GM12878 (cell line): Measurements from ENCODE around the gene MED25. TPM values are rescaled to one million over a fixed set of nuclear protein-coding genes. Genes with fewer than 3 reads are reported as not detected.

ENCODE experiments used
- ATAC-seq: fragments of 200-7000 bp; cut with Tn5 transposase; 3 replicates; pipeline ENCODE4 v1.9.1; 2020; ENCODE audit warnings: mild to moderate bottlenecking, moderate library complexity
- BruUV-seq: library from RNA; stranded (reverse); fragments of 400-500 nt; replicated peaks from 2 replicates; lab custom pipeline; 2021; lab: Mats Ljungman, UMichigan
- CTCF ChIA-PET: fragments of 300-600 bp; sonication (Branson Sonifier 250); formaldehyde crosslinking; extraction: SDS; loops from one replicate; lab custom pipeline; 2021; ENCODE audit warnings: inconsistent platforms; lab: Yijun Ruan, JAX
- POLR2A ChIA-PET: fragments of 350-600 bp; formaldehyde crosslinking; extraction: SDS; loops from one replicate; lab custom pipeline; 2021; ENCODE audit warnings: inconsistent platforms; lab: Charles Lee
- RAD21 ChIA-PET: fragments of 300-600 bp; sonication (Branson Sonifier 250); formaldehyde crosslinking; loops from one replicate; lab custom pipeline; 2023; ENCODE audit warnings: antibody characterized with exemption; ENCODE audit not compliant: unreplicated experiment; lab: Charles Lee
- SMC1A ChIA-PET: fragments of 300-600 bp; sonication (Branson Sonifier 250); formaldehyde crosslinking; loops from one replicate; lab custom pipeline; 2023; ENCODE audit not compliant: unreplicated experiment, uncharacterized antibody; lab: Charles Lee
- DNase-seq: peaks from one replicate; pipeline ENCODE4 v3.0.0-alpha.2; 2011; ENCODE audit warnings: low read depth, low spot score
- FAIRE-seq: peaks from 3 replicates; lab custom pipeline; 2011; peaks lifted over from hg19 to GRCh38; lab: Jason Lieb, UNC
- H2AFZ ChIP-seq: 2 replicates; pipeline ENCODE4 v1.6.0; 2011; ENCODE audit warnings: low read depth, low read length, control low read depth; ENCODE audit not compliant: control insufficient read depth
- H3K27ac ChIP-seq: 2 replicates; pipeline ENCODE4 v1.5.1; 2011; ENCODE audit warnings: control low read depth; ENCODE audit not compliant: control insufficient read depth, insufficient read depth
- H3K27me3 ChIP-seq, 2 experiments: replicated peaks in 1 of 2; 2 replicates each; pipeline versions ENCODE4 v1.6.0 to v1.6.1; 2011; ENCODE audit warnings: low read length in 1 of 2; ENCODE audit not compliant: control insufficient read depth in 2 of 2, insufficient read depth in 2 of 2
- H3K36me3 ChIP-seq, 2 experiments: 2 replicates each; pipeline ENCODE4 v1.5.1; 2011; ENCODE audit warnings: low read length in 1 of 2; ENCODE audit not compliant: control insufficient read depth in 2 of 2, insufficient read depth in 2 of 2
- H3K4me1 ChIP-seq: 2 replicates; pipeline ENCODE4 v1.6.1; 2011; ENCODE audit warnings: mild to moderate bottlenecking, low read length, moderate library complexity, mixed read lengths; ENCODE audit not compliant: control insufficient read depth, insufficient read depth
- H3K4me2 ChIP-seq: 2 replicates; pipeline ENCODE4 v1.6.0; 2011; ENCODE audit warnings: control low read depth; ENCODE audit not compliant: control insufficient read depth, insufficient read depth
- H3K4me3 ChIP-seq: fragments of 200-600 bp; sonication (generic); 2 replicates; pipeline ENCODE4 v1.5.1; 2016
- H3K79me2 ChIP-seq: 2 replicates; pipeline ENCODE4 v1.6.0; 2011; ENCODE audit warnings: low read length; ENCODE audit not compliant: control insufficient read depth, insufficient read depth
- H3K9ac ChIP-seq: 2 replicates; pipeline ENCODE4 v1.8.0; 2011; ENCODE audit warnings: low read length, control low read depth, mixed read lengths; ENCODE audit not compliant: control insufficient read depth, insufficient read depth
- H3K9me3 ChIP-seq: replicated peaks from 3 replicates; pipeline ENCODE4 v1.5.1; 2011; ENCODE audit warnings: mild to moderate bottlenecking, low read length; ENCODE audit not compliant: control insufficient read depth, insufficient read depth
- H4K20me1 ChIP-seq: 2 replicates; pipeline ENCODE4 v1.6.0; 2011; ENCODE audit not compliant: control insufficient read depth, insufficient read depth
- HDGF ChIP-seq: fragments of 450-650 bp; IDR thresholded peaks from 2 replicates; pipeline ENCODE4 v1.6.1; 2016; ENCODE audit warnings: antibody characterized with exemption
- JUNB ChIP-seq: IDR thresholded peaks from 2 replicates; pipeline ENCODE4 v1.6.1; 2016; ENCODE audit warnings: antibody characterized with exemption, mild to moderate bottlenecking
- JUND ChIP-seq: IDR thresholded peaks from 2 replicates; pipeline ENCODE4 v1.6.1; 2012; ENCODE audit warnings: low read depth, mild to moderate bottlenecking, low read length, improper control_type of control experiment, moderate library complexity
- RBBP5 ChIP-seq: fragments of 200-600 bp; sonication (generic); conservative IDR thresholded peaks from 2 replicates; pipeline ENCODE4 v1.6.1; 2016
- SKIL ChIP-seq: fragments of 450-650 bp; IDR thresholded peaks from 2 replicates; pipeline ENCODE4 v1.6.1; 2017; ENCODE audit warnings: mild to moderate bottlenecking, low read depth, inconsistent platforms; ENCODE audit not compliant: poor library complexity, severe bottlenecking
- WGBS: methylation state at CpG from one replicate; pipeline ENCODE4 v1.1.6; 2016; ENCODE audit warnings: low lambda C conversion rate; ENCODE audit not compliant: insufficient replicate concordance, insufficient coverage; ENCODE audit errors: missing lambda C conversion rate; 5-methylcytosine and 5-hydroxymethylcytosine counted together
- in situ Hi-C: fragments of 300-500 bp; cut with MboI; formaldehyde crosslinking; loops from 9 replicates; pipeline ENCODE4 v1.14.3; 2018; ENCODE audit warnings: mixed read lengths
- intact Hi-C: fragments of 100-400 bp; cut with micrococcal nuclease; formaldehyde crosslinking; loops from one replicate; pipeline ENCODE4 v1.14.2; 2022; ENCODE audit not compliant: unreplicated experiment
- polyA plus RNA-seq, 11 experiments: library from polyadenylated mRNA; depleted of rRNA in 4 of 11; unstranded in 6 of 11; stranded (reverse) in 5 of 11; fragments of >200 nt; fragmentation: Nextera tagmentation in 4 of 11; fragmentation: Illumina TruSeq in 1 of 11; extraction: Ambion mirVana in 4 of 11; extraction: Trizol in 1 of 11; gene quantifications; 1 replicate in 1 of 11; 2 replicates in 10 of 11; pipeline versions ENCODE4 v1.2.1 to v1.2.3, GENCODE V29; 2011 to 2016; ENCODE audit warnings: inconsistent platforms in 2 of 11, missing spikeins in 2 of 11, low read depth in 1 of 11
- total RNA-seq, 4 experiments: library from RNA; depleted of rRNA in 3 of 4; stranded (reverse); fragments of >200 nt in 3 of 4; fragmentation: Illumina TruSeq in 1 of 4; extraction: Trizol in 1 of 4; gene quantifications; 2 replicates each; pipeline versions ENCODE4 v1.2.1 to v1.2.3, GENCODE V29; 2013 to 2021

Gene MED25
- total and polyA plus RNA-seq, 10 of the 15 experiments (the other 5 are each of a cell fraction or from before 2014, with no cell fraction given) = 3.5 to 53.9 (median 17.1) TPM

- no peak overlapping the region for H3K27ac ChIP-seq
- in situ Hi-C loops = loop anchor here (25.0 kb wide), 1 partner anchor 1247 kb away; the partner anchor contains the start of genes CA11 and DBP
- no peak overlapping the region for H2AFZ ChIP-seq
- ChIA-PET POLR2A (interaction anchor here (0.6 kb wide), 1 partner anchor 207 kb away, joined by 3 read pairs; the partner anchor contains the start of gene PRMT1), SMC1A (no interaction called here), RAD21 (no interaction called here), CTCF (interaction anchor here (1.1 kb wide), 1 partner anchor 10 kb away, joined by 3 read pairs; no protein-coding TSS in a partner anchor)
- H3K9me3 ChIP-seq = no peaks in the 10 kb centered on the region; the same call in 2 of the 3 replicates
- intact Hi-C loops = no loop called here
- TF ChIP-seq JUNB (no peak), JUND (no peak), RBBP5 (no peak), SKIL (no peak), HDGF (no peak)
- no peaks in the 10 kb centered on the region for H3K79me2 ChIP-seq
- DNase-seq (no peak), FAIRE-seq (no peak), ATAC-seq (no peak)
- H3K9ac ChIP-seq = no peak overlapping the region
- H3K4me1 ChIP-seq = peaks cover 6% of the 10 kb centered on the region
- H3K4me2 ChIP-seq = no peak overlapping the region
- no peak overlapping the region for H3K4me3 ChIP-seq
- no peaks in the 10 kb centered on the region for H3K27me3 ChIP-seq
- H3K36me3 ChIP-seq = peaks cover 8 to 13% of the 10 kb centered on the region in 2 experiments
- 88% methylated on average over 18 of the region's 18 CpGs for WGBS
- no TSS peak for BruUV-seq
- no peaks in the 10 kb centered on the region for H4K20me1 ChIP-seq
These were observed 66.0 kb downstream of the MED25 start for GRCh38 chr19:49884109-49884508.
